Endothelial cell of umbilical vein (primary cell): ENCODE data around the gene ATG7. TPM values are rescaled to one million over a fixed set of nuclear protein-coding genes. Genes with fewer than 3 reads are reported as not detected.

ENCODE experiments used
- BruUV-seq: library from RNA; stranded (reverse); fragments of 400-500 nt; replicated peaks from 2 replicates; lab custom pipeline; 2021; lab: Mats Ljungman, UMichigan
- CTCF ChIA-PET: fragments of 300-600, 350-600 bp; sonication (Branson Sonifier 250); formaldehyde crosslinking; loops from one replicate; lab custom pipeline; 2021; ENCODE audit warnings: antibody characterized with exemption, inconsistent platforms; lab: Charles Lee
- POLR2A ChIA-PET: fragments of 300-600, 350-600 bp; sonication (Branson Sonifier 250); formaldehyde crosslinking; loops from one replicate; lab custom pipeline; 2021; ENCODE audit warnings: antibody characterized with exemption, inconsistent platforms; lab: Charles Lee
- DNase-seq: peaks from one replicate; pipeline ENCODE4 v3.0.0-alpha.2; 2011; ENCODE audit warnings: low read depth, low spot score
- FAIRE-seq: peaks from 2 replicates; lab custom pipeline; 2011; peaks lifted over from hg19 to GRCh38; lab: Jason Lieb, UNC
- H2AFZ ChIP-seq: 2 replicates; pipeline ENCODE4 v1.6.0; 2012; ENCODE audit warnings: low read depth, low read length, control low read depth, inconsistent platforms
- H3K27ac ChIP-seq: 2 replicates; pipeline ENCODE4 v1.5.1; 2011; ENCODE audit warnings: low read depth, mild to moderate bottlenecking, control low read depth, low read length, moderate library complexity; ENCODE audit not compliant: insufficient read depth
- H3K27me3 ChIP-seq, 2 experiments: 2 replicates each; pipeline versions ENCODE4 v1.6.0 to v1.6.1; 2011; ENCODE audit warnings: low read length in 2 of 2, mixed read lengths in 1 of 2; ENCODE audit not compliant: control insufficient read depth in 2 of 2, insufficient read depth in 2 of 2
- H3K36me3 ChIP-seq, 2 experiments: 2 replicates in 1 of 2; 3 replicates in 1 of 2; pipeline ENCODE4 v1.5.1; 2011; ENCODE audit warnings: low read length in 2 of 2, mild to moderate bottlenecking in 1 of 2, moderate library complexity in 1 of 2; ENCODE audit not compliant: control insufficient read depth in 2 of 2, insufficient read depth in 2 of 2; ENCODE audit errors: extremely low read depth in 1 of 2
- H3K4me1 ChIP-seq: 3 replicates; pipeline ENCODE4 v1.5.1; 2011; ENCODE audit warnings: mild to moderate bottlenecking, low read length; ENCODE audit not compliant: control insufficient read depth, insufficient read depth; ENCODE audit errors: extremely low read depth
- H3K4me2 ChIP-seq: 2 replicates; pipeline ENCODE4 v1.6.1; 2011; ENCODE audit warnings: low read length, control low read depth, mixed read lengths; ENCODE audit not compliant: insufficient read depth
- H3K4me3 ChIP-seq, 3 experiments: fragments of 200-600 bp in 1 of 3; sonication (generic), shearing (Covaris generic) in 1 of 3; replicated peaks in 1 of 3; 2 replicates each; pipeline ENCODE4 v1.5.1; 2011 to 2016; ENCODE audit warnings: control low read depth in 3 of 3, low read length in 3 of 3, mild to moderate bottlenecking in 2 of 3, inconsistent platforms in 1 of 3, low read depth in 1 of 3, moderate library complexity in 1 of 3; ENCODE audit not compliant: insufficient read depth in 1 of 3
- H3K79me2 ChIP-seq: 2 replicates; pipeline ENCODE4 v1.6.0; 2012; ENCODE audit warnings: low read length, inconsistent platforms; ENCODE audit not compliant: control insufficient read depth, insufficient read depth
- H3K9ac ChIP-seq: replicated peaks from 2 replicates; pipeline ENCODE3; 2011; ENCODE audit warnings: low read length, control low read depth; ENCODE audit not compliant: insufficient read depth; ENCODE audit errors: extremely low read depth
- H3K9me1 ChIP-seq: replicated peaks from 3 replicates; pipeline ENCODE4 v1.6.0; 2011; ENCODE audit warnings: mild to moderate bottlenecking, low read length; ENCODE audit not compliant: control insufficient read depth, insufficient read depth; ENCODE audit errors: extremely low read depth
- H3K9me3 ChIP-seq: replicated peaks from 2 replicates; pipeline ENCODE4 v1.5.1; 2012; ENCODE audit warnings: low read length, inconsistent platforms; ENCODE audit not compliant: control insufficient read depth, insufficient read depth
- H4K20me1 ChIP-seq: replicated peaks from 2 replicates; pipeline ENCODE3; 2011; ENCODE audit warnings: mild to moderate bottlenecking, low read length; ENCODE audit not compliant: control insufficient read depth, insufficient read depth; ENCODE audit errors: extremely low read depth
- CTCF ChIP-seq, 2 donors: IDR thresholded peaks; 1 replicate in 1 of 2; 2 replicates in 1 of 2; pipeline ENCODE4 v1.5.1; 2011; ENCODE audit warnings: low read length in 2 of 2, mild to moderate bottlenecking in 2 of 2, moderate library complexity in 2 of 2, control low read depth in 1 of 2, inconsistent platforms in 1 of 2, low read depth in 1 of 2; ENCODE audit not compliant: insufficient read depth in 1 of 2; ENCODE audit errors: extremely low read depth in 1 of 2
- EZH2 ChIP-seq: IDR thresholded peaks from 2 replicates; pipeline ENCODE4 v1.6.1; 2012; ENCODE audit warnings: borderline replicate concordance, low read depth, mild to moderate bottlenecking, moderate library complexity, low read length, inconsistent platforms; ENCODE audit not compliant: severe bottlenecking
- FOS ChIP-seq: IDR thresholded peaks from 2 replicates; pipeline ENCODE4 v1.6.1; 2011; ENCODE audit warnings: mild to moderate bottlenecking, low read length, moderate library complexity, borderline replicate concordance; ENCODE audit not compliant: insufficient read depth
- GATA2 ChIP-seq: IDR thresholded peaks from 2 replicates; pipeline ENCODE4 v1.7.0; 2011; ENCODE audit warnings: low read depth, mild to moderate bottlenecking, moderate library complexity, mixed read lengths, low read length; ENCODE audit not compliant: insufficient read length, insufficient read depth
- JUN ChIP-seq: IDR thresholded peaks from 2 replicates; pipeline ENCODE4 v1.6.1; 2011; ENCODE audit warnings: borderline replicate concordance, low read depth; ENCODE audit not compliant: insufficient read length, insufficient read depth
- MAX ChIP-seq: IDR thresholded peaks from 2 replicates; pipeline ENCODE4 v1.6.1; 2011; ENCODE audit not compliant: insufficient read depth, insufficient read length
- MYC ChIP-seq: IDR thresholded peaks from one replicate; pipeline ENCODE4 v1.6.1; 2011; ENCODE audit warnings: mild to moderate bottlenecking, low read depth, low read length
- POLR2A ChIP-seq: IDR thresholded peaks from 2 replicates; pipeline ENCODE4 v1.6.1; 2012; ENCODE audit warnings: low read depth, mild to moderate bottlenecking, control low read depth, low read length
- POLR2AphosphoS5 ChIP-seq: IDR thresholded peaks from 2 replicates; pipeline ENCODE4 v1.6.1; 2012; ENCODE audit warnings: low read depth, mild to moderate bottlenecking, control low read depth, low read length, moderate library complexity; ENCODE audit not compliant: insufficient read depth
- dilution Hi-C: fragments of 300-500 bp; cut with MboI; formaldehyde crosslinking; loops from one replicate; pipeline ENCODE4 v1.15.0; 2019; ENCODE audit warnings: low sequenced_read_pairs; ENCODE audit not compliant: extremely low pct_ligation_motif_present
- intact Hi-C: fragments of 100-400 bp; cut with micrococcal nuclease; formaldehyde crosslinking; loops from one replicate; pipeline ENCODE4 v1.10.0; 2022
- polyA plus RNA-seq, 4 experiments: library from polyadenylated mRNA; depleted of rRNA in 3 of 4; stranded (reverse) in 3 of 4; unstranded in 1 of 4; fragments of >200 nt; gene quantifications; 2 replicates each; pipeline versions ENCODE4 v1.2.1 to v1.2.3, GENCODE V29; 2011 to 2012; ENCODE audit warnings: missing spikeins in 1 of 4
- total RNA-seq: library from RNA; stranded (reverse); gene quantifications from 2 replicates; pipeline ENCODE4 v1.2.3, GENCODE V29; 2021

ATG7 gene
- total and polyA plus RNA-seq, 2 donors (not counting 3 experiments of a cell fraction or from before 2014, with no cell fraction given), result 30.8 to 48.3 TPM

- H3K36me3 ChIP-seq, result no peaks in the 10 kb centered on the region
- FAIRE-seq (no peak), DNase-seq (no peak)
- no peaks in the 10 kb centered on the region for H4K20me1 ChIP-seq
- CTCF ChIA-PET, result interaction anchor here (1.3 kb wide), 1 partner anchor 39 kb away, joined by 4 read pairs; no protein-coding TSS in a partner anchor
- H2AFZ ChIP-seq, result no peak overlapping the region
- dilution Hi-C loops, result no loop called here
- H3K79me2 ChIP-seq, result no peaks in the 10 kb centered on the region
- intact Hi-C loops, result no loop called here
- no peak overlapping the region for H3K27ac ChIP-seq
- H3K4me2 ChIP-seq, result no peak overlapping the region
- no peaks in the 10 kb centered on the region for H3K9me3 ChIP-seq
- H3K27me3 ChIP-seq, result no peaks in the 10 kb centered on the region
- no peak overlapping the region for H3K4me3 ChIP-seq
- peaks cover 38% of the 10 kb centered on the region for H3K4me1 ChIP-seq
- H3K9ac ChIP-seq, result no peak overlapping the region
- TF ChIP-seq JUN (no peak), CTCF (IDR thresholded peaks at IDR 0.05; ENCODE audit: extremely low read depth in 1 of 2, insufficient read depth in 1 of 2, low read depth in 1 of 2, low read length in 2 of 2) (no peak), MYC (no peak), POLR2AphosphoS5 (no peak), FOS (no peak), POLR2A (no peak), EZH2 (no peak), MAX (no peak), GATA2 (no peak)
- no TSS peak for BruUV-seq
- POLR2A ChIA-PET, result interaction anchor here (0.6 kb wide), 1 partner anchor 125 kb away, joined by 4 read pairs; no protein-coding TSS in a partner anchor
- H3K9me1 ChIP-seq, result no peaks in the 10 kb centered on the region
These were observed 203.1 kb downstream of the ATG7 start for GRCh38 chr3:11475324-11475723.
